DMS 273 (cell line): ENCODE data around the gene CMIP.

Experiments used
- DNase-seq: peaks from one replicate; lab custom pipeline; 2025; ENCODE audit not compliant: unreplicated experiment; lab: John Stamatoyannopoulos, UW

Gene CMIP

GRCh38 chr16:81708266-81709015 is 263.8 kb downstream of the CMIP start:
- peak; percentile 44 for DNase-seq

- DNase-seq: no peak
Measured at GRCh38 chr16:81709016-81709900, 264.6 kb downstream of the CMIP start.

GRCh38 chr16:81710044-81710443 is 265.4 kb downstream of the CMIP start:
- DNase-seq: no peak

GRCh38 chr16:81710596-81710995 is 266.0 kb downstream of the CMIP start:
- DNase-seq: no peak

GRCh38 chr16:81711657-81712319 is 267.2 kb downstream of the CMIP start:
- peak; percentile 33 for DNase-seq

- no peak for DNase-seq
Measured at GRCh38 chr16:81712681-81713080, 268.1 kb downstream of the CMIP start.

- no peak for DNase-seq
Measured at GRCh38 chr16:81713295-81713772, 268.7 kb downstream of the CMIP start.

- DNase-seq: no peak
Measured at GRCh38 chr16:81713796-81714195, 269.2 kb downstream of the CMIP start.

- no peak for DNase-seq
Measured at GRCh38 chr16:81714583-81714982, 270.0 kb downstream of the CMIP start.

GRCh38 chr16:81715358-81716196 is 271.0 kb downstream of the CMIP start:
- no peak for DNase-seq

GRCh38 chr16:81716478-81717225 is 272.0 kb downstream of the CMIP start:
- no peak for DNase-seq

GRCh38 chr16:81717662-81718189 is 273.1 kb downstream of the CMIP start:
- DNase-seq: no peak

GRCh38 chr16:81718637-81719036 is 274.0 kb downstream of the CMIP start:
- DNase-seq: no peak

- DNase-seq: no peak
Measured at GRCh38 chr16:81719993-81720392, 275.4 kb downstream of the CMIP start.

- DNase-seq: no peak
Measured at GRCh38 chr16:81720973-81721906, 276.6 kb downstream of the CMIP start.

- peak; percentile 95 for DNase-seq
Measured at GRCh38 chr16:81723098-81723723, 278.6 kb downstream of the CMIP start.

- DNase-seq: no peak
Measured at GRCh38 chr16:81728435-81728834, 283.8 kb downstream of the CMIP start.

- no peak for DNase-seq
Measured at GRCh38 chr16:81729451-81729850, 284.8 kb downstream of the CMIP start.
